Activated CD4-positive, alpha-beta T cell treated with anti-CD3 and anti-CD28 coated beads for 1 hour (primary cell): ENCODE results near the gene FGF12.

Experiments
- DNase-seq: peaks from one replicate; pipeline ENCODE4 v3.0.0-alpha.2; 2020

FGF12 gene

DNA sequence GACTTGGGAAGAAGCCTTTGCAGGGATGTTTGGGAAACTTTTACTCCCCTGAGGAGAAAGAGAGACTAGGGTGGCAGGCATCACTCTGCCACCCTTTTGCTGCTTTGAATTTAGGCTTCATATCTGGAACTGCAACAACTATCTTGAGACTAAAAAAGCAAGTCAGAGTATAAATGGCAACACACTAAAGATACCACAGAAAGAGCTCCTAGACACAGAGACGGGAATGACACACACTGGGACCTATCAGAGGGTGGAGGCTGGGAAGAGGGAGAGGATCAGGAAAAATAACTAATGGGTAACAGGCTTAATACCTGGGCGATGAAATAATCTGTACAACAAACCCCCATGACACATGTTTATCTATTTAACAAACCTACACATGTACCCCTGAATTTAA, 237.8 kb downstream of the FGF12 start:
- no peak for DNase-seq

DNA sequence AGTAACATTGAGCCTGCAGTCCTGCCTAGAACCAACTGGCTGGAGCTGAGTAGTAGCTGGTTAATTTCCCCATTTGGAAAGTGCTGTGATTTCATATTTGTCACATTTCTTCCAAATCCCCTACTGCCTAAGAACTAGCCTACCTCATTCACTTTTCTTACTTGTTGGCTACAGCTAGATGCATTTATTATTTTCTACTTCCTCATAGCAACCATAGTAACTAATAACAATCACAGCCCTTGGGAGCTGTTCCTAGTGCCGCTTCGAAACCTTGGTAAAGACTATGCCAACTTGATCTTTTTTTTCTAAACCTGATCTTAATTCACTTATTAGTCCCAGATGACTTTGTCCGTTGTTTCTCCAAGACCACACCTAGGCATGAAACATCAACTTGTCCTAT, 240.3 kb downstream of the FGF12 start:
- DNase-seq: no peak

DNA sequence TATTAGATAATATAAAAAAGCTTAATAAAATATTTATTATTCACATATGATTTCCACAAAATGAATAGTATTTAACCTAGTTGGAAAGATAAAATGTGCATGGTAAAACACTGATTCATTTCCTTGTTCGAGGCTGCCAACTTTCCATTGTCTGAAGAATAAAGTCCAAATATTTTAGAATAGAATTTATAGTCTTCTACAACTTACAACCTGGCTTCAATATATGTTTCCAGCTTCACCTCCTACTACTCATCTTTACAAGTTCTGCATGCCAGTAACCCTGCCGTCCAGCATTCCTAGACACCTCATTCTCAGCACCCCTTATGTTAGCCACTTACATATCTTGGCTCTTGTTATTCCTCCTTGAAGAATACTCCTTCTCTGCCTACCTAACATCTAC, 244.5 kb downstream of the FGF12 start:
- no peak for DNase-seq

DNA sequence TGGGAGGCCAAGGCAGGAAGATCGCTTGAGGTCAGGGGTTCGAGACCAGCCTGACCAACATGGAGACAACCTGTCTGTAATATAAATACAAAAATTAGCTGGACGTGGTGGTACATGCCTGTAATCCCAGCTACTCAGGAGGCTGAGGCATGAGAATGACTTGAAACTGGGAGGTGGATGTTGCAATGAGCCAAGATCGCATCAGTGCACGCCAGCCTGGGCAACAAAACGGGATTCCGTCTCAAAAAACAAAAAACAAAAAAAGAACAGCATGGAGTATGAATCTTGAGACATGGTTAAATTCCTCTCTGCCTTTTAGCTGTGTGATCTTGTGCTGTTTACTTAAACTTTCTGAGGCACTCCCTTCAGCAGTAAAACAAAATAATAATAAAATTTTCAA, 244.9 kb downstream of the FGF12 start:
- no peak for DNase-seq

DNA sequence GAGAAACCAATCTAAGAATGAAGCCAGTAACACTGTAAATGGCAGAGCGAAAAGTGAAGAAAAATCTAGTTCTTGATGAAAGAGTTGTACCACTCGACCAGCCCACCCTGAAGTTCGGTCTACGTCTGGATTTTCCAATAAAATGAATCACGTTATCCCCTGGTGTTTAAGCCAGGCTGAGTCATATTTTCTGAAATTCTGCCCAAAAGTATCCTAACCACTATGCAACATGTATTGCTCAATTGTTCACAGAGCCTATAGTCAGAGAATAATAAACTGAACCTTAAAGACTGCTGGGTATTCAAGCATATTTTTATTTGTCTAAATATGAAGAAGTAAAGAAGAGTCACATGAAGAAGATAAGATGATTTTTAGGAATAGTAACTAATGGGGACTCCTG, 245.7 kb downstream of the FGF12 start:
- DNase-seq: no peak

DNA sequence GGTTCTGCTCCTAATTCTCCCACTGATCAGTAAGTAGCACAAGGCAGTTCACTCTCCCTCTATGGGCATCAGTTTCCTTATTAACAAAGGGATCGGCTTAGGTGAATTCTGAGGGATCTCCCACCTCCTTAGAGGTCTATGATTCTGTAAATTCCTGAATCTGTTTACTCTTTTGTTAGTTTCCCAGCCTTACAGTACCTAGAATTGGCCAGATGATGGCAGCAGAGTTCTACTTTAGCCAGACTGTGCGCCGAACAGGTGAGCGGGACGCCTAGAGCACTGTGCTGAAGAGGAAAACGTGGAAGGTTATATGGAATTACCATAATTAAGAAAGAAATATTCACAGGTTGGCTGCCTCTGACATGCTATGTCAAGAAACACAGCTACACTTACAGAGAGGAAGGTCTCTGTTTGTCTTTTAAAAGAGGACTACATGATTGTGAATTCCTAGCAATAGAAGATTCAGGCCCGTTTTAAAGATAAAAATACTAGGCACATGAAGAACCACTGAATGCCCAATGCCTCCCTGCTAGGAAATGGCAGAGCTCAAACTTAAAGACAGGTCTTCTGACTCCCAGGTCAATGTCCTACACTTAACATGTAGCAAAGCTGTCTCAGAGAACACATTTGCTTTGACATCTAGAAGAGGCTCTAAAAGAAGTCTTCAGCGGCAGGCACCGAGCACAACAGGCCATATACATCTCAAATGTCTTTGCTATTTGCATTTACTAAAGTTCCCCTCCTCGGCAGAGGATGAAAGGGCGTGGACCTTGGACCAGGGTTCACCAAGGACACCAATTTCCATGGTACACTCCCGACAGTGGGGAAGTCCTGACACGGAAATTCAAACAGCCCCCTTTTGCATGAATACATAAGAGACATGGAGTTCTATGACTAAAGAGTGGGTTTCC, 259.9 kb downstream of the FGF12 start:
- no peak for DNase-seq

DNA sequence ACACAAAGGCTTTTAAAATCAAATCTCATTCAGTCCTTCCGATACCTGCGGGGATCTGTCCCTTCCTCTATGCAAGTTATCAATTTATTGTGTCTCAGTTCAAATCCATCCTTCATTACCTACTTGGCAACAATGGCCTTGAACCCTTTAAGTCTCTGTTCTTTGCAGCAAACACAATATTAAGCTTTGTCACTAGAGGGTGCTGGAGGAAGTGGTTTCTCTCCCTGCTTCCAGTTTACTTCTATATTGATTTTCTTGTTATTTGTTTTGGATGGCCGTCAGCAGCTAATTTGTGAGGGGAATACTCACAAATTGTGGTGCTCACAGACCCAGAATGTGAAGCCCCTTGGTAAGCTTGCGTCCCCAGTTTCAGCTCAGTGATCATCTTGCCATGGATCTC, 278.3 kb downstream of the FGF12 start:
- no peak for DNase-seq

DNA sequence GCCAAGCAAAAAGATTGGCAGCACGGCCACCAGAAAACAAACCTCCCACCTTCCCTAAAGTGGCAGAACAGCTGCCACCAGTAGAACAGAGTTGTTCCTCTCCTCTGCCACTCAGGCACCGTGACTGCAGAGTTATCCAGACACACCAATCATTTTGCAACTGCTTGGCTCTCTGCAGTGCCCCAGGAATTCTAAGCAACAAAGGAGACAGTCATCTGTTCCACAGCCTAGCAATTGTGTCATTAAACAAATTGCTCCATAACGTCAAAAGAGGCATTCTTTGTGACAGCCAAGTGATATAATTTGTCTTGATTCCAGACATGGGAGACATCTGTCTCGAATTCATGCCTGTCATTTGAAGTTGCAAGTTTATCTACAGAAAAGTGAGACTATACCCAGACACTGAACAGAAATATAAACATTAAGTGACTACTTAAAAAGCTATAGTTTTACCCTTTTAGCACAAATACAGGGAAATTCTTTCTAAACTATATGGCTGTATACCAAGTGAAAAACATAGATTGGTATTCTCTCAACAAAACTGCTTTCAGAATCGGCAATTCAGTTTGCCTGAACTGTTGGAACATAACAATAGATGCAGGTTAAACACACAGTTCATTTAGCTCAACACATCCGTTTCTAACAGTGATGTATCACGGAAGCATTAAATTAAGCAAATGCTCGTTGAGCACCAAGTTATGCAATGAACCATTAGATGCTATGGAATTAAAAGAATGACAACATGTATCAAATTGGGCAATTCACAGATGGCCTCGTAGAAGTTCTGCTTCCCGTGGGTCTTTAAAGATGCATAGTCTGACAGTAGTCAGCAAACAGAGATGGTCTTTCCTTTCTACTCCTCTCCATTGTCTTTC, 281.3 kb downstream of the FGF12 start:
- no peak for DNase-seq

DNA sequence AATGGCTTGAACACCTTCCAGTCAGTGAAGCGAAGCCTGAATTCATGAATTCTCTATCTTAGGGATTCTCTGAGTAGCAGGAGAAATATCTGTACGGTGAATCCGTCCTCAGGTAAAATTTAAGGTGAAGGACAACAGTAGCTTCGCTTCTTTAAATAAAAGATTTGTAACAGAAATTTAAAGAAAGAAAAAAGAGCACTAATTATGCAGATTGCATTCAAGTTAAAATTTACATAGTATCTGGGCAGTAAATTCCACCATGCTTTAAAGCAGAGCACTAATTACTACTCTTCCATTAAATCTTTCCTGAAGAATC, 282.6 kb downstream of the FGF12 start:
- no peak for DNase-seq

DNA sequence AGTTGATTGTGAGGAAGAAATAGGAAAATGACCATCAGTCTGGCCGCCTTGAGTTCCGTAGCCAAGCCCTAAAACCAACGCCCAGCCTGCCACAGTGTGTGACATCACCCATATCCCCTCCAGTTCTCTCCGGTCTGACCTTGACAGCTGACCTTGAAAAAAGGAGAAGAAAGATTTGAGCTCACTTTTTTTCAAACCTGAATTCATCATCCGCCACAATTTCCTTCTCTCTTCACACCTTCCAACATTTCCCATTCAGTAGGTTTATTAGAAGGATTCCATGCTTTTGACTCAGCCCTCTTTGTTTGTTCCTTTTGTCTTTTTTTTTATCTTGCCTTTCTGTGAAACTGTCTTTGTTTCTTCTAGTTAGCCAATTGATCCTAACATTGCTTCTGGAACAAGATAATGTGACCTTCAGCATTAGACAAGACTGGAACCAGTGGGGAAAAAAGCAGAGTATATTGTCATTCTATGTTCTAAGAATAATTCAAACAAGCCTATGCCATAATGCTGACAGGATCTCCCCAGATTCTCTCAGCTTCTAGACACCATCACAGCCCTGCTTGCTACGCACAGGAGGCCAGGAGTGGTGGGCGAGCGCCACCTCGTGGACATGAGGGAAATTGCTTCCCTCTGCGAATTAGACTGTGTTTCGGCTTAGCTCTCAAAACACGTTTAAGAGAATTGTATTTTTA, 283.1 kb downstream of the FGF12 start:
- DNase-seq: peak; percentile 8

DNA sequence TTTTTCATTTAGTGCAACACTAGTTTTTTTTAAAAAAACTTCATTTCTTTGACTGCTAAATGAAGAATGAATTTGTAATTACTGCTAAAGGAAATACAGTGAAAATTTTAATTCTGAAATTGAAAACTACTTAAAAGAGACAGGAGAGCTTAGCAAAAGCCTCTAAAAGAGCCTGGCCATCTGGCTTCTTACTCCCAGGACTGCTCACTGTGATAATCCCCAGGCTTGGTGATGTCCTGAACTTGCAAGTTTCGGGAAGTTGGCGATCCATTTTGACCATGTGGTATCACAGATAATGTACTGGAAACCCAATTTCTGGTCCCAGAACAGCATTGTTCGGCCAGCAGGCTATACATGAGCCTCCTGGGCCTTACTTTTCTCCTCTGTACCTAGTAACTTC, 292.1 kb downstream of the FGF12 start:
- no peak for DNase-seq

DNA sequence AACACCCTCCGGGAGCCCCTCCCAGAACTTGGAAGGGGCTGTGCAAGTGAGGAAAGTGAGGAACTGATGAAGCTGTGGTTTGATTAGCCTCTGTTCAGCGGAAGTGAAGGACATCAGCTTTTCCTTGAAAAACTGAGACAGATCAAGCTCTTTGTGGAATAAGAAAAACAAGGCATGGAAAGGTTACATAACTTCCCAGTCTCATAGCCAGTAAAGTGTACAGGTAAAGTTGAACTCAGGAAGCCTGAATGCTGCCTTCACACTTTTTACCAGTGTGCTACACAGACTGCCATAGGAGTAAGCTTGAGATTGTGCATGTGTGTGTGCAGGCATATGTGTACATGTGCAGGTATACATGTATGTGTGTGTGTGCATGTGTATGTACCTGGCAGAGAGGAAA, 293.2 kb downstream of the FGF12 start:
- no peak for DNase-seq

DNA sequence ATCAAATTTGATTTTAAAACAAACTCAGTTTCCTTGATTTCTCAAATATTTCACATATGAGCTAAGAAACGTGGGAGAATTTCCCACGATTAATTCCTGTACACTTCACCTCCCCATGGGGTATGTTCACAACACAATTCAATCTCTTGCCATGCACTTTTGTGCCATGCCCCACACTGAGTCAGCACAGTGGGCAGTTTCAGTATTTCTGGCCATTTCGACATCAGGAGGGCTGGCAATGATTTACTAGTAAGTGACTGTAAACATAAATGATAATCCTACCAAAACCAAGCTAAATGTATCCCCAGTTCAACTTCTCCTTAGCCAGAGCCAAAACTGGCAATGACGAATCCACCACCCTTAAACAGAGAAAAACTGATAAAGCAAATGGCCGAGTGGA, 293.6 kb downstream of the FGF12 start:
- no peak for DNase-seq

DNA sequence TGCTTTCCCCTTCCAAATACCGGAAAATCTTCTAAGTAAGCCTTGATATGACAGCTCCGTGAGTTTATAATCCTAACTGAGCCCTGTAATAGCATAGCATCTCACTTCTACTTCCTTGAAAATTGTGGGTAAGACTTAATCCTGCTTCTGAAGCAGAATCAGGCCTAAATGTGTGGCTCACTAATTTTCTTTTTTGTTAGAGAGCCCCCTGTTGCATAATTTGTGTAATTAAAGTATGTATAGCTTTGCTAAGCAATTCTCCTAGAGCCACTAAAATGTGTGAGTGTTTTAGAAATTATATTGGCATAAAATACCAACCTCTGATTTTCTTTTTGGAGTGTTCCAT, 304.4 kb downstream of the FGF12 start:
- DNase-seq: no peak

DNA sequence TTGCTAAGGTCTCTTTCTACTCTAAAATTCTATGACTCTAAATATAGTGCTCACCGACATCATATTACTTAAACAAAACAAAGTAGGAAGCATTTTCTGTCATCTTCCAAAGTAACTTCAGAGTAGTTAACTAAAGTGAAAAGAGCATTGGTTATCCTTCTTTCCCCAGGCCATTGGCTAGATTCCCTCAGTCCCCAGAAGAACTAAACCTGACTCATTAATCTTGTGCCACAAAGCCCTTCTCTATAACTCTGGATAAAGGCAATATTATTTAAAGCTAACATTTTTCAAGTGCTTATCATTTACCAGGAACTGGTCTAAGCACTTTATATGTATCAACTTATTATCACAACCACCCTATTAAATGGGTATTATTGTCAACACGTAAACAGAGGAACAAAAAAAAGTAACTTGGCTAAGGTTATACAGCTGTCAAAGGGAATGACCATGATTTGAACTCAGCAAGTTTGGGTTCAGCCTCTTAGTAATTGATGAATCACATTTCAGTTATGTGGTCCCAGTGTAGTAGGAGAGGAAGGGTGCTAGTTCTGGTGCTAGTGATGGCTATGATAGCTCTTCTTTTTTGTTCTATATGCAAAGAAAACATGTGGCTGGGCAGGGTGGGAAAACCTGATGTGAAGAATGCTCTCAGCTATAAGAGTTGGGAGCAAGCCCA, 304.9 kb downstream of the FGF12 start:
- DNase-seq: no peak

DNA sequence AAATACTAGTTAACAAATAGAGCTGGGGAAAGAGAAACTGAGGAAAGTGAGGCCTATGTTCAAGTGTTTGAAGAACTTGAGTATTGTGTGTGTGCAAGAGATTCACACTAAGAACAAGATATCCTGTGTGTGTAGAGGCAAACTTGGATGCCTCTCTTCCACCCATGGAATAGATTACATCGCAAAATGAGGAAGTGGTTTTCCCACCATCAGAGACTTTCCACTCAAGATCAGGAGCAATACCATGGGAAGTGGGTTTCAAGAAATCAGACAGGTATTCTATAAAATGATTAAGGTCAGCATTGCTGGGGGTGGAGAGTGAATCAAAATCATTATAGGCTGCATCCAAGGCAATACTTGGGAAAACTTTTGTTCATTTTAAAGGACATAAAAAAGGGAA, 308.0 kb downstream of the FGF12 start:
- no peak for DNase-seq

DNA sequence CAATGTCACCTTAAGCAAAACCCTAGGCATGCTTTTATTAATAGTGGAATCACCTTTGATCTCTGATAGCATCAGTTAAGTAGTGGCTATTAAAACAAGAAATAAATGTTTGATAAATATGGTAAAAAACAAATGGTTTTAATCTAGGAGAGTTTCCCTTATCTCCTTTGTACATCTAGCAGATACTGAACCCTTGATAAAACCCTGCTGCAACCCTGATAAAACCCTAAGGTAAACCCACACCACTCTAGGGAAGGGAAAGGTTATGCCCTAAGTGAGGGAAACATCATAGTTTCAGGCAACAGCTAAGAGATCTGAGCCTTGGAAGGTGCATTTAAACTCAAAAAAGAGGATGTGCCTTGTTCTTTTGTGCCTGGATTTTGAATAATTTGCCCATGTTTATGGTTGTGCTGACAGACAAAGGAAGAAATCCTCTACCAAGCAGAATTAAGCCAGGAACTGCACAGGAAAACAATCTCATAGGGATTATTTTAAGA, 309.7 kb downstream of the FGF12 start:
- DNase-seq: no peak

DNA sequence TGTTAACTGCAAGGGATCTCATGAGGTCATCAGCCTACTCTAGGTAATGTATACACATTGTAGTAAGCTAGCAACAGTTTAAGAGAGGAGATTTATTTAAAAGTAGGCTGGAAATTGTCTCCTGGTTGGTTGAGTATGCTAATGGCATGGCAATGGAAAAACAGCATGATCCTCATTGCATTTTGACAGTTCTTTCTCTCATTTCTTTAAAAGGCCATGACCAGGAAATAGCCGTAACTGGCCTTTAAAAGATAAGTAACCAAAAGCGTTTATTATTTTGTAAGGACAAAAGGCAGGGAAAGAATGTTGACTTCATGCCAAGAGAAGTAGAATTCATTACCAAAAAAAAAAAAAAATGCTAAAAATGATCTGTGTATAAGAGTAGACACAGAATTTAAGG, 310.3 kb downstream of the FGF12 start:
- DNase-seq: no peak

DNA sequence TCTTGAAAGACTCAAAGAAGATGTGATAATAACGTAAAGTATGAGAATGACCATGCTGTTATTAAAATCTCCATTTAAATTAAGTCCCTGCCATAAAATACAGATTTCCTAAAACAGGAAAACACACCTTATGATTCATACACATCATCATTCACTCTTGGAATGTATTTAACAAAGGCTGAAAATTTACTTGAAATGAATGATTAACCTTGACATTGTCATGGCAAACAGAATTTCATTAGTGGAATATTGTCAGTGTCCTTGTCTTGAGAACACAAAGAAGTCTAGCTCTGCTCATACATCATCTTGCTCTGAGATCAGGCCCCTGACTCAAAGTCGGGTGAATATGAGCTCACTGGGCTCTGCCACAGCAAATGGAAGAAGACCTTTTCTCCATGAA, 313.9 kb downstream of the FGF12 start:
- DNase-seq: no peak

DNA sequence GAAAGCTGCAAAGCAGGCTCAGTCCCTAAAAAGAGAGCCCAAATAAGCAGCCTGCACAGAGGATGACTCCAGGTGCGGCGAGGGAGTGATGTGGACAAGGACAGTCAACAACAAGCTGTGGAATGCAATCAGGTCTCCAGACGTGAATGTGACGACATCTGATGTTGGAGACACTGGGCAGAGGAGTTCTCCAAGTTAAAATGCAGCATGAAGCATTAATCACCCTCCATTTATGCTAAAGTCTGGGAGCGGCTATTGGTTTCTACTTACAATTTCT, 316.7 kb downstream of the FGF12 start:
- no peak for DNase-seq

DNA sequence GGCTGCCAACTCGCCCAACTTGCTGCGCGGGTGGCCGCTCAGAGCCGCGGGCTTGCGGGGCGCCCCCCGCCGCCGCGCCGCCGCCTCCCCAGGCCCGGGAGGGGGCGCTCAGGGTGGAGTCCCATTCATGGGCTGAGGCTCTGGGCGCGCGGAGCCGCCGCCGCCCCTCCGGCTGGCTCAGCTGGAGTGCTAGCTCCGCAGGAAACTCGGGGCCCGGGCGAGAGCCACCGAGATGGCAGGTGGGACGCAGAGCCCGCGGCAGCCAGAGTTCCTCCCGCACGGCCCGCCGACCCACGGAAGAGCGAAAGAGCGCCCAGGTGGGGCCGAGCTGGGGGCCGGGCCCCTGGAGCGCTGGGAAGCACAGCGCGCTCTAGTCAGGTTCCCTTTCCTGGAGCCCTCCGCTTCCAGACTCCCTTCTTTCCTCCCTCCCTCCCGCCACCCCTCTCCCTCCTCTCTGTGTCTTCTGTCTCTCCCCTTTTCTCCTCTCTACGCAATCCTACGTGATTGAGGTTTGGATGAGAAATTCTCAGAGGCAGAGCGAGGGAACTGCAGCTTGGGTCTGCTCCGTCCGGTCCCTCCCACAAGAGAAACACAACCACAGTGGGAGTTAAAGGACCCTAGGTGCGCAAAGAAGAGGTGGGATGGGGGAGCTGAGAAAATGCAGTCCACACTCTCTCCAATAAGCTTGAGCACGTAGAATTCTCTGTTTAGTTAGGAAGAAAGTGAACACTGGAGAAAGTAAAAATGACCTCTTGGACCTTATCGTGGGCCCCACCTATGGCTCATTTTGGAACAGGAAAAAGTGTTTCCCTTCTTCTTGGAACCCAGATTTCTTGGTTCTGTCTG, 317.3 kb downstream of the FGF12 start:
- DNase-seq: no peak

DNA sequence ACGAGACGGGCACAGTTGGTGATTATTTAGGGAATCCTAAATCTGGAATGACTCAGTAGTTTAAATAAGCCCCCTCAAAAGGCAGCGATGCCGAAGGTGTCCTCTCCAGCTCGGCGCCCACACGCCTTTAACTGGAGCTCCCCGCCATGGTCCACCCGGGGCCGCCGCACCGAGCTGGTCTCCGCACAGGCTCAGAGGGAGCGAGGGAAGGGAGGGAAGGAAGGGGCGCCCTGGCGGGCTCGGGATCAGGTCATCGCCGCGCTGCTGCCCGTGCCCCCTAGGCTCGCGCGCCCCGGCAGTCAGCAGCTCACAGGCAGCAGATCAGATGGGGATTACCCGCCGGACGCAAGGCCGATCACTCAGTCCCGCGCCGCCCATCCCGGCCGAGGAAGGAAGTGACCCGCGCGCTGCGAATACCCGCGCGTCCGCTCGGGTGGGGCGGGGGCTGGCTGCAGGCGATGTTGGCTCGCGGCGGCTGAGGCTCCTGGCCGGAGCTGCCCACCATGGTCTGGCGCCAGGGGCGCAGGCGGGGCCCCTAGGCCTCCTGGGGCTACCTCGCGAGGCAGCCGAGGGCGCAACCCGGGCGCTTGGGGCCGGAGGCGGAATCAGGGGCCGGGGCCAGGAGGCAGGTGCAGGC, 318.0 kb downstream of the FGF12 start:
- no peak for DNase-seq
